SK-N-DZ (cell line): ENCODE measurements around the gene ATP8A2.
A peak's percentile ranks its signal among the peaks of the same experiment; 100 is the strongest.
"Not testable (repeated sequence)": the region's sequence is repeated elsewhere in the genome, so short reads cannot be mapped to it uniquely, and the experiment has no call there.

Source experiments
- DNase-seq: peaks from one replicate; pipeline ENCODE4 v3.0.0-alpha.2; 2015; ENCODE audit warnings: low spot score

ATP8A2 gene

GRCh38 chr13:25762795-25763377 lies 391.1 kb downstream of the ATP8A2 start:
- DNase-seq: no peak

DNA sequence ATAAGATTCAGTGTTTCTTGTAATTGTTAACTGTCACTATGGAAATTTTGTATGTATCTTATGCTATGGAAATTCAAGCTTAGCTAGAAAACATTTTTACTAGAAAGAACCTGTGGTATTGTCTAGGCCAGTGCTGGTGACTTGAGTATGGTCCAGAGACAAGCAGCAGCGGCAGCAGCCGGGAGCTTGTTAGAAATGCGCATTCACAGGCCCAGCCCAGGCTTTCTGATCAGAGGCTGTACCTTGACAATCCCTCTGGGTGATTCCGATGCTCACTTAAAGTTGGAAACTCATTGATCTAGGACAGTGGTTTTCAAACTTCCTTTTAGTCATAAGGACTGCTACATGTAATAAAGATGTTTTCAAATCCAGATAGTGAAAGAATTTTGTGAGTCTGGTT lies 392.6 kb downstream of the ATP8A2 start:
- DNase-seq: no peak

DNA sequence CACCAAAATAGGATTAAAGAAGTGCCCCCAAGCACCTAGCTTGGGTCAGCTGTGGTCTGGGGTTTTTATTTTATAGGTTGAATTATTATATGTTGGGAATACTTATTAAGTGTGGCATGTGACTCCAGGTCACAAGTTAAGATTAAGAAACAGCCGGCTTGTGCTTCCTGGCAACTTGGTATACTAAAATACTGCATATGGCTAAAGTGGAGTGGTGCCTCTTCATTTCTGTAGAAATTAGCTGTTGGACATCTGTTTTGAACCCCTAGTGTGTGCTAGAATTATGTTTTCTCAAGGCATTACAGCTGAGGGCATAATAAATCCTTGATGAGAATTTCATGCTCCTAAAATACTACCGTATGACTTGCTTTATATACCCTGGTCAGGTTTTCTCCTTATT lies 393.5 kb downstream of the ATP8A2 start:
- no peak for DNase-seq

DNA sequence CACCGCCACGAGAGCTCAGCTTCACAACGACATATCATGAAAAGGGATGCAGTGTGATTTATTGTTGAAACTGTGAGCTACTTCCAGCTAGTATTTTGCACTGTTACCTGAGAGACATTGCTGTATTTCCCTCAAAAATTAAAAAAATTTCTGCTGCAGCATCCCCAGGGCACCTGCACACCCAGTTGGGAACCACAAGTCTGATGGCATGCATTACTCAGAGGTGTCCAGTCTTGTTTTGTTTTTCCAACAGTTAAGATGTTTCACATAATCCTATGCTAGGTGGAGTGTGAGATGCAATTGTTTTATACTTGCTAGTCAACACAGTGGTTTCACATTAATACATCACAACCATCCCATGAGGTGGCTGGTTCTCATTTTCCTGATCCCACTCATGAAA lies 394.8 kb downstream of the ATP8A2 start:
- DNase-seq: no peak

DNA sequence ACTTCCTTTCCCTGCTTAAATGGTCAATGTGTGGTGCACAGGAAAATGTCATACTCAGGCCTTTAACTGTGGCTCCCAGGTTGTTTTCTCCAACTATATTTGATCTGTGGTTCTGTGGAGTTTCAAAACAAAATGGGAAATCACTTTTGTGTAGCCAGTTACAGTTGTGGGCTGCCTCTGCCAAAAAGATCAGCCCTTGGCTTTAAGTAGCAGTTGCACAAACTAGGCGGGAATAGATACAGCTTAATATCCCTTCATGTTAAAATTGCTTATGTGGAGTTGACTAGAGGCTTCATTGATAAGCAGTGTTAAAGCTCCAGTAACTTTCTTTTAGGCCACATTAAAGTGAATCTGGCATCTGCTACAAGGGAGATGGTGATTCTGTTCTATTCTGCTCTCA lies 395.2 kb downstream of the ATP8A2 start:
- no peak for DNase-seq

GRCh38 chr13:25768376-25768775 lies 396.6 kb downstream of the ATP8A2 start:
- no peak for DNase-seq

DNA sequence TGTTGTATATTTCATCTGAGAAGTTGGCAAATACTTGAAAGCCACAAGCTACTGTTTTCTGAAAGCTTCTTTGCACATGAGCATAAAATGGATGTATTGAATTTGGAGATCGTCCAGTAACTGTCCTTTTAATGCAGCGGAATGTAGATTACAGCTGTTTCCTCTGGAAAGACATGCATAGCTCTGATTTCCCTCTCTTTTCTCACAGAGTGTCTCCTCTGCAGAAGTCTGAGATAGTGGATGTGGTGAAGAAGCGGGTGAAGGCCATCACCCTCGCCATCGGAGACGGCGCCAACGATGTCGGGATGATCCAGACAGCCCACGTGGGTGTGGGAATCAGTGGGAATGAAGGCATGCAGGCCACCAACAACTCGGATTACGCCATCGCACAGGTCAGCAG lies 397.1 kb downstream of the ATP8A2 start:
- DNase-seq: no peak

DNA sequence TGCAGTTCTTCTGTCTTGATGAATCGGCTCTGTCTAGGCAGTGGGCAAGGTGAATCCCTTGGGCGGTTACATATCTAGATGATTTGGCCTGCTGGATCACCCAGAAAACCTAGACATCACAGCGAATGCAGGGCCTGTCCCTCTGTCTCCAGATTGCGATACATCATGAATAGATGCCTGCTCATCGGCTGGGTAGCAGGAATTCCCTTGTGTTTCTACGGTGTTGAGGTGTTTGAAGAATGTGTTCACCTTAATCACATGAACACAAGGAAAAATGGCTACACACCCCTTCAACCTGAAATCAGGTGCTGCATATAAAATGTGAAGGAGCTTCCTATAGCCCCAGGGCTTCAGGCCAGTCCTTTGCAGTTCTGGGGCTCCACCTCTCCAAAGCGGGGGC lies 398.8 kb downstream of the ATP8A2 start:
- no peak for DNase-seq

DNA sequence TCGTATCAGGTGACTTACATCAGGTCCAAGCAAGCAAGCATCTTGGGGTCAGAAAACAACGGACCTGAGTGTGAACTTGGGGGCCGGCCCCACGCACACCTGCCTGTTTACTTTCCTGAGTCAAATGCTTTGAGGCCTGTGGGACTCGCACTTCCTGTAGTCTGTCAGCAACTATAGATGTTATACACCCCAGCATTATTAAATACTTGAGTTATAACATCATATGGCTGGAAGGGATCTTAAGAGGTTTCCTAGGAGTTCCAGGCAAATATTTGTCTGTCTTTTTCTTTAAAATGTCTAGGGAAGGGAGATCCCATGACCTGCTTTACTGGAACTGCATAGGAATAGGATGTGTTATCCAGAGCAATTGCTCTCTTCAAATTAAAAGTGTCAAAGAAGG lies 399.4 kb downstream of the ATP8A2 start:
- DNase-seq: no peak

- no peak for DNase-seq
Measured at GRCh38 chr13:25771641-25772478, 400.1 kb downstream of the ATP8A2 start.

GRCh38 chr13:25772534-25772933 lies 400.8 kb downstream of the ATP8A2 start:
- not testable (repeated sequence) for DNase-seq

- DNase-seq: not testable (repeated sequence)
Measured at GRCh38 chr13:25774056-25774455, 402.3 kb downstream of the ATP8A2 start.

- DNase-seq: no peak
Measured at GRCh38 chr13:25775275-25775674, 403.5 kb downstream of the ATP8A2 start.

DNA sequence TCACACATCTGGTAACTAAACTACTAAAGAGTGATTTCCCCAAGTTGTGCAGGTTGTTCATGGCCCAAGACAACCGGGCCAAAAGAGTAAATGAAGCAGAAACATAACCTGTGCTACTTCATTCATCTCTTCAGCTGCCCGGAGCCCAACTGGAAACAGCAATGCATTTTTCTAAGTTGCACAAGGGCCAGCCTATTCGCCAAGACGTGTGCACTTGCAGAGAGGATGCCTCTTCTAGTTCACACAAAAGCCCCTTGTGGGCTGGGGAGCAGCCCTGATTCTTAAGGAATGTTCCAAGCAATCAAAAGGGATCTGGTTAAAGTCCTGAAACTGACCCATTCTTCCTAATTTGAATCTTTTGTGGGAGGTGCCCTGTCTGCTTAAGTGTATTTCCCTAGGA lies 404.2 kb downstream of the ATP8A2 start:
- DNase-seq: no peak

DNA sequence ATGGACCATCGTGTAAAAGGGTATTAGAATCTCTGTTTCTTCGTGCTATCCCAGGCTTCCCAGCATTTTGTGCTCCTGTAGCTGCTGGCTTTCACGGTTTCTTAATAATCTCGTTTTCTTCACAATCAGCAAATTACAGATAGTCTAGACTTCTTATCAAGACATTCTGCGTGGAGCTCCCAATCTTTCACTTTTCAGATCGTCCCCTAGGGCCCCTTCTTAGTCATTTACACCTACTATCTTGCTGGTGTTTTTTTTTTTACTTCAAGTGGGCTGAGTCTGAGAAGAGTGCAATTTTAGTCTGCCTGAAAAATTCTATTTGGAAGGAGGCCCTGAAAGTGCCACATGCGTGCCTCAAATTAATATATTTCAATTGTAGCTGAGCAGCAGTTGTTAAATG lies 404.9 kb downstream of the ATP8A2 start:
- DNase-seq: no peak

DNA sequence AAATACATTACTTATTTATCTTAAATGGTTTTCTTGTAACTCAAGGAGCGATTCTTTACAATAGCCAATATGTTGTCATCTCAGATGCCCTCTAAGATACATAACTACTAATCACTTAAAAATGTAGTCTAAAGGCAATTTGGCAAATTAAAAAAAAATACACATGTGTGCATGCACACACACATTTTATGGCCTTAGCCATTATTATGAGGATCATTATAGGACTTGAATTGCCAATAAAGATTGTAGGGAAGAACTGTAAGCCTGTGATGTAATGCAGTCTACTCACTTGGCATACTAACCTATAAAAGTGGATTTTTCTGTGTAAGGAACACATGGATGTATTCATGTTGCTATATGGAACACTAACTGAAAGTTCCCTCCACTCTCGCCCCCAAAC lies 405.7 kb downstream of the ATP8A2 start:
- DNase-seq: no peak

DNA sequence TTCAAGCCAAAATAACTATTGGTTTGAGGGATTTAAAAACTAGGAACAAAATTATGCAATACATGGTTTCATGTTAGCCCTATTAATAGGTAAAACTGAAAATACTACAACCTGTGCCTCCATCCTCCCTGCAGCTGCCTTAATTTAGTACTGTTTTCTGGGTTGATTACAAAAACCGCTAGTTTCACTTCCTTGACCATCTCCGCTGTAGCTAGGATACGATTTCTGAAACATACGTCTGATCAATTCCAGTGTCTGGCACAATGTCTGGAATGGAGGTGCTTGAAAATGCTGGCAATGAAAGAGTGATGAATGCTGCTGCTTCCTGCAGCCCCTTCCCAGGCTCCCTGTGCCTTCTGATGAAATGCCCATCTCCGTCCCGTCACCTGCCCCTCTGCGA lies 406.6 kb downstream of the ATP8A2 start:
- DNase-seq: no peak

GRCh38 chr13:25778808-25779305 lies 407.1 kb downstream of the ATP8A2 start:
- DNase-seq: no peak

DNA sequence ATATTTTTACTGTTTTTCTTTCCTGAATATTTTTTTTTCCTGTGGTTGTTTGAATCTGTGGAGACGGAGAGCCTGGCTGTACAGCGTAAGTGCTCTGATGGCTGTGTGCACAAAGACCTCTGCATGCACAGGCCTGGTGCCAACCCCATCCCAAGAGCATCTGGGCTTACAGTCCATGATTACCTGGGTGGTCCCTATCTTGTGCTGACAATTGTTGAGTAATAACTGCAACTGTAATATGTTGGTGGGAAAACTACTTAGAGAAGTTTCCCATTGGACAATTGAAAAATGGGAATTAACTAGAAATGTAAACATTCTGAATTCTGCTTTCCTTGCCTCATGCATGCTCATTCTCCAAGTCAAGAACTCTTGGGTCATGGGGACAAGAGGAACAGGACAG lies 411.3 kb downstream of the ATP8A2 start:
- no peak for DNase-seq

DNA sequence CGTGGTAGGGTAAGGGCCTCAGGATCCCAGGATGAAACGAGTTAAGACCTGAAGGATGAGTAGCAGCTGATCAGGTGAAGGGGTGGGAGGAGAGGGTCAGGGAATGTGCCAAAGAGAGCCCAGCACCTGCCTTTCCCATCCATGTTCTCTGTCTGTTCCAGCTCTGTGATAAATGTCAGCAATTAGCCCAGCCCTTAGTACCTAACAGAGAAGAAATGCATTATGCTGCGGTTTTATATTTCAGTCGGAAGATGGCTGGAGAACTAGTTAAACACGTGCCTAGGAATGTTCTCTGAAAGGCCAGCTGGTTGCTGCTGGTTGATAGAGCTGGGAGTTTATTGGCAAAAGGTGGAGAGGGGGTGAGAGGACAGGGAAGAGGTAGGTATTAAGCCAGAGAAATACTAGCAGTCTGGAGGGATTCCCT lies 411.8 kb downstream of the ATP8A2 start:
- DNase-seq: peak; percentile 67

DNA sequence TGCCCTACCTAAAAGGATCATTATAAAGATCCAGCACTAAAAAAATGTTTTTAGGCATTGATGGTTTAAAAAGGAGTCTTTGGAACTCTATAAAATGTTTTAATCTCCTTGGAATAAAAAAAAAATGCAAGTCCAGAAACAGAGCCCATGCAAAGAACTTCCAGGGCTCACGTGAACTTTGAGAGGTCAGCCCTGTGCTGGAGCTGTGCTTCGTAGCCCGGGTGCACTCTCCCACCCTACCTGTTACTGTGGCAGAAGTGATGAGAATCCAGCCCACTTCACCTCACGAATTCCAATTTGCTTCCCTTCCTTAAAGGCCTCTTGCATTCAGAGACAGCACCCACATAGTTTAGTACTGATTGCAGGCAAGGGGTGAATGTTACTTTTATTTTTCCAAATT lies 412.3 kb downstream of the ATP8A2 start:
- no peak for DNase-seq

GRCh38 chr13:25790137-25790536 lies 418.4 kb downstream of the ATP8A2 start:
- DNase-seq: not testable (repeated sequence)

- no peak for DNase-seq
Measured at GRCh38 chr13:25795277-25795676, 423.5 kb downstream of the ATP8A2 start.
